Stomach (tissue), 4 donors: Measurements from ENCODE around the gene VIT.

Experiments
- CTCF ChIP-seq, 7 experiments: fragments of 450-650 bp in 4 of 7; fragments of 200-600 bp in 3 of 7; sonication (generic) in 3 of 7; IDR thresholded peaks; one replicate each; pipeline ENCODE4 v1.5.1; 2016 to 2019; ENCODE audit warnings: antibody characterized with exemption in 7 of 7, control low read depth in 2 of 7, mild to moderate bottlenecking in 1 of 7
- POLR2AphosphoS5 ChIP-seq, 3 donors: sonication (generic); formaldehyde crosslinking; IDR thresholded peaks; one replicate each; pipeline ENCODE4 v1.6.1; 2016; ENCODE audit warnings: antibody characterized with exemption in 3 of 3

DNA sequence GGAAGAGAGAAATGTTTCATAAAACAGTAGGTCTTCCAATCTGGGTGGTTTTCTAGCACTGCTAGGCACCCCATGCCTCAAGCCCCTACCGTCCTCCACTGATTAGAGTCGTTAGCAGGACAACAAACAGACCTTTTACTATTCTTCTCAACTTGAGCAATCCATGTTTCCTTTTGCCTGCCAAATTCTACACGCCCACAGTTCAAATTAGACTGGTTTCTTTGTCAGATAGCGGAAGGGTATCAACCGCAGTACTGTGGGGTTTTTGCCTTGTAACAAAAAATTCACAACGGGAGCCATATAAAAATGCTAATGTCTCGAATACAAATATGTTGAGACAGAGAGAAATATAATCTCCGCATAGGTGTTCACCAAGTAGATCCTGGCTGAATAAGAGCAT lies 59.9 kb downstream of the VIT start:
- no peak for TF ChIP-seq POLR2AphosphoS5 (IDR thresholded peaks at IDR 0.05)
- no peak for TF ChIP-seq CTCF (IDR thresholded peaks at IDR 0.05)
